Measurements from ENCODE around the gene TOLLIP.

DNA sequence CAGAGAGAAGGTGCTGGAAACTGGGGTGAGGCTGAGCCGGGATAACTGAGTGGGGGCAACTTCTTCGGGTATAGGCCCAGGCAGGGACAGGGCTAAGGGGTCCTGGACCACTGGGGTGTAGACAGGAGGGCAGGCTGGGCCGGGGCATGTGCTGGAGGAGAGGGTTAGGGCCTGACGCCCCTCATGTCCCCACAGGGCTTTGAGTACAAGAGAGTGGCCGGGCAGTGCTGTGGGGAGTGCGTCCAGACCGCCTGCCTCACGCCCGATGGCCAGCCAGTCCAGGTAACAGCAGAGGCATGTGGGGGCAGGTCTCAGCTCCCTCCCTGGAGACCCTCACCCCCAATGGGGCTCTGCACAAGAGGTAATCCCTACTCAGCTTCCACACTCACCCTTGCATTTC lies 49.9 kb downstream of the TOLLIP start:
- TF ChIP-seq, protein P1, sequence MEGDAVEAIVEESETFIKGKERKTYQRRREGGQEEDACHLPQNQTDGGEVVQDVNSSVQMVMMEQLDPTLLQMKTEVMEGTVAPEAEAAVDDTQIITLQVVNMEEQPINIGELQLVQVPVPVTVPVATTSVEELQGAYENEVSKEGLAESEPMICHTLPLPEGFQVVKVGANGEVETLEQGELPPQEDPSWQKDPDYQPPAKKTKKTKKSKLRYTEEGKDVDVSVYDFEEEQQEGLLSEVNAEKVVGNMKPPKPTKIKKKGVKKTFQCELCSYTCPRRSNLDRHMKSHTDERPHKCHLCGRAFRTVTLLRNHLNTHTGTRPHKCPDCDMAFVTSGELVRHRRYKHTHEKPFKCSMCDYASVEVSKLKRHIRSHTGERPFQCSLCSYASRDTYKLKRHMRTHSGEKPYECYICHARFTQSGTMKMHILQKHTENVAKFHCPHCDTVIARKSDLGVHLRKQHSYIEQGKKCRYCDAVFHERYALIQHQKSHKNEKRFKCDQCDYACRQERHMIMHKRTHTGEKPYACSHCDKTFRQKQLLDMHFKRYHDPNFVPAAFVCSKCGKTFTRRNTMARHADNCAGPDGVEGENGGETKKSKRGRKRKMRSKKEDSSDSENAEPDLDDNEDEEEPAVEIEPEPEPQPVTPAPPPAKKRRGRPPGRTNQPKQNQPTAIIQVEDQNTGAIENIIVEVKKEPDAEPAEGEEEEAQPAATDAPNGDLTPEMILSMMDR (IDR thresholded peaks at IDR 0.05), result no peak
- no peak for TF ChIP-seq ELF4 (CRISPR knock-in tag; IDR thresholded peaks at IDR 0.05; ENCODE audit: low read depth)

All from WTC11 (cell line).